ENCODE data around the gene CIDEA.

GRCh38 chr18:12254820-12255511, 805 bp downstream of the CIDEA start:
- TF ChIP-seq ATF3 (CRISPR knock-in tag; conservative IDR thresholded peaks at IDR 0.05) (no peak), CTCF (IDR thresholded peaks at IDR 0.05) (no peak)
